ENCODE results near the gene TSPAN18.

The TSPAN18 gene

GRCh38 chr11:44978274-44978960 is 251.7 kb downstream of the TSPAN18 start:
- DNase-seq (ENCODE audit: low read depth in 2 of 2), result no peak

- DNase-seq (ENCODE audit: low read depth in 2 of 2), result no peak
Observed at GRCh38 chr11:44978961-44979331, 252.2 kb downstream of the TSPAN18 start.

- DNase-seq (ENCODE audit: low read depth in 2 of 2), result no peak
Observed at GRCh38 chr11:44979543-44980399, 253.0 kb downstream of the TSPAN18 start.

GRCh38 chr11:44980533-44981427 is 254.0 kb downstream of the TSPAN18 start:
- DNase-seq (ENCODE audit: low read depth in 2 of 2), result no peak

Measured in stimulated activated CD4-positive, alpha-beta T cell treated with anti-CD3 and anti-CD28 coated beads, Interleukin-15, amount 100 ng/mL, for 48 hours (primary cell).